ENCODE data around the gene MPPED2. TPM values are rescaled to one million over a fixed set of nuclear protein-coding genes. Genes with fewer than 3 reads are reported as not detected.
A peak's percentile ranks its signal among the peaks of the same experiment; 100 is the strongest.

The MPPED2 gene
- total and polyA plus RNA-seq, 8 donors: 2.0 to 5.0 (median 3.8) TPM

GRCh38 chr11:30540781-30541180 lies 45.4 kb downstream of the MPPED2 start:
- Histone ChIP-seq H3K4me1 (no peaks in the 10 kb centered on the region), H3K27me3 (no peaks in the 10 kb centered on the region), H3K4me3 (no peak overlapping the region), H3K36me3 (no peaks in the 10 kb centered on the region), H3K27ac (no peak overlapping the region), H3K9me3 (no peaks in the 10 kb centered on the region)
- intact Hi-C loops (cut with DNase I): no loop called here
- ATAC-seq (no peak), FAIRE-seq (no peak), DNase-seq (no peak)
- 83 to 97% methylated on average over 1 of the region's 1 CpG for WGBS, 2 donors
- no peak for TF ChIP-seq CTCF (IDR thresholded peaks at IDR 0.05)

GRCh38 chr11:30538251-30538650 lies 47.9 kb downstream of the MPPED2 start:
- no peaks in the 10 kb centered on the region for H3K9me3 ChIP-seq
- H3K4me1 ChIP-seq: no peaks in the 10 kb centered on the region
- intact Hi-C loops (cut with DNase I): no loop called here
- DNase-seq: no peak
- H3K36me3 ChIP-seq: no peaks in the 10 kb centered on the region
- no peak overlapping the region for H3K27ac ChIP-seq
- no peak for ATAC-seq
- H3K27me3 ChIP-seq: no peaks in the 10 kb centered on the region
- H3K4me3 ChIP-seq: no peak overlapping the region
- no peak for FAIRE-seq
- TF ChIP-seq CTCF (IDR thresholded peaks at IDR 0.05): no peak

- FAIRE-seq (no peak), ATAC-seq (no peak), DNase-seq (no peak)
- no peaks in the 10 kb centered on the region for H3K9me3 ChIP-seq
- no peak overlapping the region for H3K27ac ChIP-seq
- intact Hi-C loops (cut with DNase I): no loop called here
- no peaks in the 10 kb centered on the region for H3K27me3 ChIP-seq
- H3K36me3 ChIP-seq: no peaks in the 10 kb centered on the region
- H3K4me3 ChIP-seq: no peak overlapping the region
- 73 to 83% methylated on average over 13 of the region's 13 CpGs for whole genome bisulfite sequencing, 2 donors
- TF ChIP-seq CTCF (IDR thresholded peaks at IDR 0.05): no peak
- H3K4me1 ChIP-seq: no peaks in the 10 kb centered on the region
Measured at GRCh38 chr11:30535818-30536217, 50.3 kb downstream of the MPPED2 start.

GRCh38 chr11:30533445-30533947 lies 52.7 kb downstream of the MPPED2 start:
- no peaks in the 10 kb centered on the region for H3K4me1 ChIP-seq
- ATAC-seq (peak in 1 of 4 donors; percentile 27), FAIRE-seq (no peak), DNase-seq (no peak)
- TF ChIP-seq CTCF (IDR thresholded peaks at IDR 0.05): no peak
- H3K9me3 ChIP-seq: no peaks in the 10 kb centered on the region
- H3K36me3 ChIP-seq: no peaks in the 10 kb centered on the region
- no peaks in the 10 kb centered on the region for H3K27me3 ChIP-seq
- peak overlapping the region in 1 of 4 donors; percentile 29 for H3K27ac ChIP-seq
- H3K4me3 ChIP-seq: no peak overlapping the region
- WGBS, 2 donors: 65 to 67% methylated on average over 2 of the region's 2 CpGs
- intact Hi-C loops (cut with DNase I): no loop called here

GRCh38 chr11:30527566-30527965 lies 58.6 kb downstream of the MPPED2 start:
- no peaks in the 10 kb centered on the region for H3K9me3 ChIP-seq
- 25 to 35% methylated on average over 3 of the region's 3 CpGs for WGBS, 2 donors
- no peak overlapping the region for H3K27ac ChIP-seq
- DNase-seq (no peak), ATAC-seq (peak in 1 of 4 donors; percentile 21), FAIRE-seq (no peak)
- H3K36me3 ChIP-seq: no peaks in the 10 kb centered on the region
- intact Hi-C loops (cut with DNase I): no loop called here
- H3K4me3 ChIP-seq: no peak overlapping the region
- no peaks in the 10 kb centered on the region for H3K4me1 ChIP-seq
- no peaks in the 10 kb centered on the region for H3K27me3 ChIP-seq
- no peak for TF ChIP-seq CTCF (IDR thresholded peaks at IDR 0.05)

Data from pancreas (tissue), 10 donors.